Hepatocyte (in vitro differentiated cells): ENCODE measurements around the gene RBFOX1. TPM values are rescaled to one million over a fixed set of nuclear protein-coding genes. Genes with fewer than 3 reads are reported as not detected.

Experiments
- DNase-seq: peaks from one replicate; pipeline ENCODE4 v3.0.0-alpha.2; 2016; ENCODE audit warnings: low spot score
- H2AFZ ChIP-seq: fragments of 200-600 bp; sonication (generic); 2 replicates; pipeline ENCODE4 v1.6.0; 2016; ENCODE audit warnings: antibody characterized with exemption, mild to moderate bottlenecking
- H3K27ac ChIP-seq: fragments of 200-600 bp; sonication (generic); 2 replicates; pipeline ENCODE4 v1.5.1; 2016; ENCODE audit warnings: mild to moderate bottlenecking
- H3K27me3 ChIP-seq: fragments of 200-600 bp; sonication (generic); 2 replicates; pipeline ENCODE4 v1.6.1; 2016
- H3K36me3 ChIP-seq: fragments of 200-600 bp; sonication (generic); replicated peaks from 2 replicates; pipeline ENCODE4 v1.5.1; 2016; ENCODE audit warnings: low read depth; ENCODE audit not compliant: insufficient read depth
- H3K4me1 ChIP-seq: fragments of 200-600 bp; sonication (generic); 2 replicates; pipeline ENCODE4 v1.5.1; 2016; ENCODE audit warnings: mild to moderate bottlenecking, moderate library complexity; ENCODE audit not compliant: insufficient read depth
- H3K4me2 ChIP-seq: fragments of 200-600 bp; sonication (generic); 2 replicates; pipeline ENCODE4 v1.6.0; 2016
- H3K4me3 ChIP-seq: fragments of 200-600 bp; sonication (generic); 2 replicates; pipeline ENCODE4 v1.5.1; 2016; ENCODE audit warnings: mild to moderate bottlenecking
- H3K79me2 ChIP-seq: fragments of 200-600 bp; sonication (generic); 2 replicates; pipeline ENCODE4 v1.6.0; 2017; ENCODE audit warnings: mild to moderate bottlenecking
- H3K9me2 ChIP-seq: fragments of 200-600 bp; sonication (generic); replicated peaks from 2 replicates; pipeline ENCODE4 v1.6.0; 2017; ENCODE audit warnings: mild to moderate bottlenecking; ENCODE audit not compliant: insufficient read depth
- H3K9me3 ChIP-seq: fragments of 200-600 bp; sonication (generic); 2 replicates; pipeline ENCODE4 v1.5.1; 2016; ENCODE audit warnings: low read depth, mild to moderate bottlenecking
- H4K20me1 ChIP-seq: fragments of 200-600 bp; sonication (generic); 2 replicates; pipeline ENCODE4 v1.6.0; 2016; ENCODE audit warnings: mild to moderate bottlenecking; ENCODE audit not compliant: insufficient read depth, poor library complexity, severe bottlenecking
- EZH2 ChIP-seq: fragments of 200-600 bp; sonication (generic); IDR thresholded peaks from 2 replicates; pipeline ENCODE4 v1.6.1; 2016; ENCODE audit warnings: antibody characterized with exemption, mild to moderate bottlenecking, borderline replicate concordance
- EZH2phosphoT487 ChIP-seq: fragments of 200-600 bp; sonication (generic); IDR thresholded peaks from one replicate; pipeline ENCODE4 v1.6.1; 2018; ENCODE audit warnings: antibody characterized with exemption, mild to moderate bottlenecking, low read depth, moderate library complexity; ENCODE audit not compliant: unreplicated experiment, severe bottlenecking
- WGBS: methylation state at CpG from one replicate; pipeline ENCODE4 v1.1.6; 2016; ENCODE audit warnings: low lambda C conversion rate; ENCODE audit errors: missing lambda C conversion rate; 5-methylcytosine and 5-hydroxymethylcytosine counted together
- polyA plus RNA-seq: library from polyadenylated mRNA; unstranded; fragments of >200 nt; fragmentation: Nextera tagmentation; extraction: Ambion mirVana; gene quantifications from 2 replicates; pipeline ENCODE4 v1.2.1, GENCODE V29; 2016
- total RNA-seq: library from RNA; depleted of rRNA; stranded (reverse); fragments of >200 nt; gene quantifications from 2 replicates; pipeline ENCODE4 v1.2.3, GENCODE V29; 2014
- TF ChIP-seq, protein P1 (sequence below): fragments of 200-600 bp; sonication (generic); IDR thresholded peaks from 2 replicates; pipeline ENCODE4 v1.5.1; 2016; ENCODE audit warnings: antibody characterized with exemption, mild to moderate bottlenecking; ENCODE audit not compliant: poor library complexity

RBFOX1 gene
- total and polyA plus RNA-seq, 2 experiments from 2014 or later: 1.00 to 1.2 TPM

DNA sequence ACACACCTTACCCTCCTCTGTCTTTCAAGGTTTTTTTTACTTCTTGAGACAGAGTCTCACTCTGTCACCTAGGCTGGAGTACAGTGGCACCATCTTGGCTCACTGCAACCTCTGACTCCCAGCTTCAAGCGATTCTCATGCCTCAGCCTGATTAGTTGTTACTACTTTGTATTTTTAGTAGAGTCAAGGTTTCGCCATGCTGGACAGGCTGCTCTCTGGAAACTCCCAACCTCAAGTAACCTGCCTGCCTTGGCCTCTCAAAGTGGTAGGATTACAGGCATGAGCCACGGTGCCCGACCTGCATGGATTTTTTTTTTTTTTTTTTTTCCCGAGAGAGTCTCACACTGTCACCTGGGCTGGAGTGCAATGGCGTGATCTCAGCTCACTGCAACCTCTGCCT, 273.2 kb downstream of the RBFOX1 start:
- no peaks in the 10 kb centered on the region for H3K27me3 ChIP-seq
- no peak for TF ChIP-seq EZH2
- TF ChIP-seq EZH2phosphoT487: no peak
- H2AFZ ChIP-seq: no peak overlapping the region
- no peaks in the 10 kb centered on the region for H4K20me1 ChIP-seq
- no peak overlapping the region for H3K27ac ChIP-seq
- H3K4me2 ChIP-seq: no peak overlapping the region
- no peaks in the 10 kb centered on the region for H3K36me3 ChIP-seq
- no peaks in the 10 kb centered on the region for H3K4me1 ChIP-seq
- no peaks in the 10 kb centered on the region for H3K9me3 ChIP-seq
- H3K9me2 ChIP-seq: no peaks in the 10 kb centered on the region
- H3K4me3 ChIP-seq: no peak overlapping the region
- DNase-seq: no peak
- WGBS: 86% methylated on average over 6 of the region's 6 CpGs
- no peaks in the 10 kb centered on the region for H3K79me2 ChIP-seq

DNA sequence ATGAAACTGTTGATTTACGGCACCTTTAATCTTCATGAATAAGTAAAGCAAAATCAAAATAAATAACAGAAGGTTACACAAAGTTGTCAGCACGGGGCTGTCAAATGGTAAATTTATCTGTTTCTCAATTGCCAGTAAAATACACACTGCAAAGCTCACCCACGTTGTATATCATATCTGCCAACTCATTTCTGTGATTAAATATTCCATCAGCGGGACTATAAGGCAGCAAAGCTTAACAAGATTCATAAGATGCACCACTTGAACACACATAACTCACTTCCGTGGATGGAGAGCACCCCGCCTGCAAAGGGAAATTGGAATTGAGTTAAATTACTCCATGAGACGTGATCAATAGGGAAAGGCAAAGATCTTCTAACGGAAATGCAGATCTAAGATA, 280.0 kb downstream of the RBFOX1 start:
- Histone ChIP-seq H3K4me2 (no peak overlapping the region), H3K4me3 (no peak overlapping the region), H4K20me1 (no peaks in the 10 kb centered on the region), H2AFZ (no peak overlapping the region), H3K36me3 (no peaks in the 10 kb centered on the region), H3K9me2 (no peaks in the 10 kb centered on the region), H3K79me2 (no peaks in the 10 kb centered on the region), H3K27ac (no peak overlapping the region), H3K4me1 (no peaks in the 10 kb centered on the region), H3K9me3 (no peaks in the 10 kb centered on the region), H3K27me3 (no peaks in the 10 kb centered on the region)
- TF ChIP-seq EZH2phosphoT487 (no peak), EZH2 (no peak)
- TF ChIP-seq, protein P1, sequence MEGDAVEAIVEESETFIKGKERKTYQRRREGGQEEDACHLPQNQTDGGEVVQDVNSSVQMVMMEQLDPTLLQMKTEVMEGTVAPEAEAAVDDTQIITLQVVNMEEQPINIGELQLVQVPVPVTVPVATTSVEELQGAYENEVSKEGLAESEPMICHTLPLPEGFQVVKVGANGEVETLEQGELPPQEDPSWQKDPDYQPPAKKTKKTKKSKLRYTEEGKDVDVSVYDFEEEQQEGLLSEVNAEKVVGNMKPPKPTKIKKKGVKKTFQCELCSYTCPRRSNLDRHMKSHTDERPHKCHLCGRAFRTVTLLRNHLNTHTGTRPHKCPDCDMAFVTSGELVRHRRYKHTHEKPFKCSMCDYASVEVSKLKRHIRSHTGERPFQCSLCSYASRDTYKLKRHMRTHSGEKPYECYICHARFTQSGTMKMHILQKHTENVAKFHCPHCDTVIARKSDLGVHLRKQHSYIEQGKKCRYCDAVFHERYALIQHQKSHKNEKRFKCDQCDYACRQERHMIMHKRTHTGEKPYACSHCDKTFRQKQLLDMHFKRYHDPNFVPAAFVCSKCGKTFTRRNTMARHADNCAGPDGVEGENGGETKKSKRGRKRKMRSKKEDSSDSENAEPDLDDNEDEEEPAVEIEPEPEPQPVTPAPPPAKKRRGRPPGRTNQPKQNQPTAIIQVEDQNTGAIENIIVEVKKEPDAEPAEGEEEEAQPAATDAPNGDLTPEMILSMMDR: no peak
- DNase-seq: no peak
- WGBS: 83% methylated on average over 8 of the region's 8 CpGs

DNA sequence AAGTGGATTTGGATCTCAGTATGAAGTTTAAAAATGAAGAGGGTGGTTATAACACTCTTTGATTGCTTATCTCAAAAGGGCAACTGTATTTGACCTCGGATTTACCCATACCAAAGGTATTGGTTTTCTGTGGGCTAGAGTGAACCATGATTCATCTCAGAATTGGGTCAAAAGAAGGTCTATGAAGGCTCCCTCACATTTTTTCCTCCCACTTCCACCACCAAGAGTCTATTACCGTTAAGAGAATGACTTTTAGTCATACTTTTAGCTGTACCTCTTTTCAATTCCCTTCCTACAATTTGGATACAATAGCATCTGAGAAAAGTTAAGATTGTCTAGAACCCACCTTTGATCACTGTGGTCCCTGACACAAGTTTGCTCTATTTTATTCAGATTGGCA, 280.9 kb downstream of the RBFOX1 start:
- no peak overlapping the region for H3K4me3 ChIP-seq
- TF ChIP-seq, protein P1: no peak
- TF ChIP-seq EZH2phosphoT487 (no peak), EZH2 (no peak)
- no peaks in the 10 kb centered on the region for H4K20me1 ChIP-seq
- DNase-seq: no peak
- H3K9me2 ChIP-seq: no peaks in the 10 kb centered on the region
- no peaks in the 10 kb centered on the region for H3K9me3 ChIP-seq
- no peaks in the 10 kb centered on the region for H3K79me2 ChIP-seq
- H3K27me3 ChIP-seq: no peaks in the 10 kb centered on the region
- no peak overlapping the region for H3K27ac ChIP-seq
- WGBS: 86% methylated on average over 2 of the region's 2 CpGs
- H2AFZ ChIP-seq: no peak overlapping the region
- no peaks in the 10 kb centered on the region for H3K36me3 ChIP-seq
- H3K4me2 ChIP-seq: no peak overlapping the region
- no peaks in the 10 kb centered on the region for H3K4me1 ChIP-seq

DNA sequence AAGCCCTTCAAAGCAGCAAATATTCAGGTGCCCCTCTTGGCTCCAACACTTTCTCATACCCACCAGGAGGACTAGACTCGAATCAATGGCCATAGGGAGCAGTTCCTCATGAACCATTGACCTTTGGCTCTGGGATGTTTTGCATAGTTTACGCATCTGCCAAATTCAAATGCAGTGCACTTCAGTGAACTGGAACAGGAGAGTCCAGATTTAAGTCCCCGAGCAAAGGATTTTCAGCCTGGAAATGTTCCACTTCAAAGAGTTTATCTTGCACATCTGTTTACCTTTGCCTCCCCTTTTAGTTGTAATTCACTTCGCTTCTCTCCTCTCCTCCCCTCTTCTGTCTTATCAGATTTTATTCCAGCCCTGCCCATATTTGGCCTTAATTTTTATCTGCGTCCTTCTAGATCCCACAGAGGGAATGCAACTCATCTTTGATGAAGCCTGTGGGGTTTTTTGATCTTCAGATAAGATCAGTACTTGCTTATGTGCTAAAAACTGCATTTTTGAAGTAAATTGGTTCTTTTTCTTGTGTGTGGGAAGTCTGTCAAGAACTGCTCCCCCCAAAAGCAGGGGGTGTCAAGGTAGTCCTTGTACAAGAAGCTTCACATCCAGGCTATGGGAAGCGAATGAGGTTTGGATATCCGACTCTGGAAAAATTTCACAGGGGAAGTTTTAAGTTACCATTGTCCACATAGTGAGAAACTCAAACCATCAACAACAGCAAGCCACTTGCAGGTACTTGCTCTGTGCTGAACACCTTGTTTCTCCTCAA, 281.6 kb downstream of the RBFOX1 start:
- no peak for DNase-seq
- Histone ChIP-seq H2AFZ (no peak overlapping the region), H3K27me3 (no peaks in the 10 kb centered on the region)

More for the DNA sequence above, 281.6 kb downstream of the RBFOX1 start:
- no peaks in the 10 kb centered on the region for H3K9me2 ChIP-seq
- 39% methylated on average over 7 of the region's 7 CpGs for WGBS
- no peaks in the 10 kb centered on the region for H3K79me2 ChIP-seq
- no peaks in the 10 kb centered on the region for H3K4me1 ChIP-seq
- no peaks in the 10 kb centered on the region for H3K36me3 ChIP-seq
- no peaks in the 10 kb centered on the region for H3K9me3 ChIP-seq
- H3K4me3 ChIP-seq: no peak overlapping the region
- no peak overlapping the region for H3K27ac ChIP-seq
- H3K4me2 ChIP-seq: no peak overlapping the region
- no peak for TF ChIP-seq EZH2
- H4K20me1 ChIP-seq: no peaks in the 10 kb centered on the region
